Vagina (tissue), 2 donors: ENCODE measurements around the gene RPS6KA2.

Experiments
- POLR2A ChIP-seq, 2 donors: fragments of 450-650 bp; IDR thresholded peaks; one replicate each; pipeline ENCODE4 v1.6.1; 2017; ENCODE audit warnings: antibody characterized with exemption in 2 of 2, mild to moderate bottlenecking in 2 of 2, moderate library complexity in 2 of 2
- TF ChIP-seq, protein P1 (sequence below), 3 experiments: fragments of 450-650 bp in 2 of 3; fragments of 200-600 bp in 1 of 3; sonication (generic) in 1 of 3; IDR thresholded peaks; one replicate each; pipeline ENCODE4 v1.5.1; 2017 to 2019; ENCODE audit warnings: antibody characterized with exemption in 3 of 3, mild to moderate bottlenecking in 2 of 3, moderate library complexity in 2 of 3

- TF ChIP-seq, protein P1, sequence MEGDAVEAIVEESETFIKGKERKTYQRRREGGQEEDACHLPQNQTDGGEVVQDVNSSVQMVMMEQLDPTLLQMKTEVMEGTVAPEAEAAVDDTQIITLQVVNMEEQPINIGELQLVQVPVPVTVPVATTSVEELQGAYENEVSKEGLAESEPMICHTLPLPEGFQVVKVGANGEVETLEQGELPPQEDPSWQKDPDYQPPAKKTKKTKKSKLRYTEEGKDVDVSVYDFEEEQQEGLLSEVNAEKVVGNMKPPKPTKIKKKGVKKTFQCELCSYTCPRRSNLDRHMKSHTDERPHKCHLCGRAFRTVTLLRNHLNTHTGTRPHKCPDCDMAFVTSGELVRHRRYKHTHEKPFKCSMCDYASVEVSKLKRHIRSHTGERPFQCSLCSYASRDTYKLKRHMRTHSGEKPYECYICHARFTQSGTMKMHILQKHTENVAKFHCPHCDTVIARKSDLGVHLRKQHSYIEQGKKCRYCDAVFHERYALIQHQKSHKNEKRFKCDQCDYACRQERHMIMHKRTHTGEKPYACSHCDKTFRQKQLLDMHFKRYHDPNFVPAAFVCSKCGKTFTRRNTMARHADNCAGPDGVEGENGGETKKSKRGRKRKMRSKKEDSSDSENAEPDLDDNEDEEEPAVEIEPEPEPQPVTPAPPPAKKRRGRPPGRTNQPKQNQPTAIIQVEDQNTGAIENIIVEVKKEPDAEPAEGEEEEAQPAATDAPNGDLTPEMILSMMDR (IDR thresholded peaks at IDR 0.05), result no peak
- TF ChIP-seq POLR2A (IDR thresholded peaks at IDR 0.05), result no peak
These were observed 157.6 kb downstream of the RPS6KA2 start for GRCh38 chr6:166469426-166469961.
